H1 (cell line): Measurements from ENCODE around the gene MAGI2. TPM values are rescaled to one million over a fixed set of nuclear protein-coding genes. Genes with fewer than 3 reads are reported as not detected.

Experiments
- CTCF ChIA-PET: fragments of 300-600 bp; sonication (Branson Sonifier 250); formaldehyde crosslinking; loops from one replicate; lab custom pipeline; 2021; ENCODE audit not compliant: partially characterized antibody; lab: Charles Lee
- POLR2A ChIA-PET: fragments of 300-600 bp; sonication (Branson Sonifier 250); formaldehyde crosslinking; loops from one replicate; lab custom pipeline; 2021; ENCODE audit warnings: inconsistent platforms; ENCODE audit not compliant: partially characterized antibody; lab: Charles Lee
- DNase-seq, 2 experiments: peaks; one replicate each; pipeline versions ENCODE4 v3.0.0 to v3.0.0-alpha.2; 2010 to 2022; ENCODE audit warnings: low spot score in 2 of 2, low read depth in 1 of 2, mixed read lengths in 1 of 2
- FAIRE-seq: peaks from 2 replicates; lab custom pipeline; 2011; peaks lifted over from hg19 to GRCh38; lab: Jason Lieb, UNC
- H2AFZ ChIP-seq: 2 replicates; pipeline ENCODE4 v1.8.1; 2012; ENCODE audit warnings: low read length, inconsistent platforms
- H2AK5ac ChIP-seq: 2 replicates; pipeline ENCODE4 v1.6.1; 2013; ENCODE audit warnings: low read depth, low read length
- H2BK120ac ChIP-seq: replicated peaks from 2 replicates; pipeline ENCODE3; 2013; ENCODE audit warnings: low read depth, low read length, inconsistent platforms
- H2BK12ac ChIP-seq: 2 replicates; pipeline ENCODE4 v1.6.1; 2013; ENCODE audit warnings: low read depth, low read length
- H2BK15ac ChIP-seq: 2 replicates; pipeline ENCODE4 v1.6.1; 2013; ENCODE audit warnings: low read length
- H2BK20ac ChIP-seq: 2 replicates; pipeline ENCODE4 v1.6.1; 2013; ENCODE audit warnings: low read length
- H2BK5ac ChIP-seq: 2 replicates; pipeline ENCODE4 v1.6.1; 2013; ENCODE audit warnings: low read depth, low read length
- H3K14ac ChIP-seq: 2 replicates; pipeline ENCODE4 v1.6.1; 2013; ENCODE audit warnings: inconsistent platforms; ENCODE audit not compliant: insufficient read length
- H3K18ac ChIP-seq: 2 replicates; pipeline ENCODE4 v1.6.1; 2013; ENCODE audit warnings: low read length; ENCODE audit errors: extremely low read depth
- H3K23ac ChIP-seq: 2 replicates; pipeline ENCODE4 v1.6.1; 2013; ENCODE audit warnings: inconsistent platforms; ENCODE audit not compliant: insufficient read length
- H3K23me2 ChIP-seq: 2 replicates; pipeline ENCODE4 v1.6.1; 2013; ENCODE audit warnings: low read depth, low read length
- H3K27ac ChIP-seq: 2 replicates; pipeline ENCODE4 v1.6.1; 2011; ENCODE audit warnings: low read depth, low read length, inconsistent platforms
- H3K27me3 ChIP-seq, 4 experiments: replicated peaks in 1 of 4; 1 replicate in 1 of 4; 2 replicates in 3 of 4; pipeline versions ENCODE4 v1.6.1 to v1.8.1; 2011 to 2013; ENCODE audit warnings: low read length in 3 of 4, mild to moderate bottlenecking in 3 of 4, inconsistent platforms in 2 of 4, mixed read lengths in 2 of 4, moderate library complexity in 1 of 4; ENCODE audit not compliant: control insufficient read depth in 3 of 4, insufficient read depth in 3 of 4; ENCODE audit errors: extremely low read depth in 1 of 4
- H3K36me3 ChIP-seq, 4 experiments: 2 replicates each; pipeline versions ENCODE4 v1.6.1 to v1.8.1; 2011 to 2013; ENCODE audit warnings: mild to moderate bottlenecking in 4 of 4, low read length in 3 of 4, moderate library complexity in 2 of 4, control low read depth in 1 of 4, inconsistent platforms in 1 of 4; ENCODE audit not compliant: insufficient read depth in 4 of 4, control insufficient read depth in 2 of 4
- H3K4ac ChIP-seq: replicated peaks from 2 replicates; pipeline ENCODE3; 2013; ENCODE audit warnings: low read length, low read depth, mixed read lengths, inconsistent platforms; ENCODE audit not compliant: insufficient read length
- H3K4me1 ChIP-seq, 4 experiments: replicated peaks in 1 of 4; 1 replicate in 1 of 4; 2 replicates in 3 of 4; pipeline versions ENCODE4 v1.6.1 to v1.8.1; 2011 to 2013; ENCODE audit warnings: low read length in 3 of 4, inconsistent platforms in 2 of 4, mixed read lengths in 1 of 4; ENCODE audit not compliant: insufficient read depth in 4 of 4, control insufficient read depth in 3 of 4
- H3K4me2 ChIP-seq, 2 experiments: 2 replicates each; pipeline versions ENCODE4 v1.6.1 to v1.8.1; 2011 to 2013; ENCODE audit warnings: low read depth in 2 of 2, low read length in 2 of 2, control low read depth in 1 of 2, inconsistent platforms in 1 of 2, mild to moderate bottlenecking in 1 of 2; ENCODE audit not compliant: insufficient read depth in 1 of 2
- H3K4me3 ChIP-seq, 4 experiments: fragments of 200-600, 300-600 bp in 1 of 4; sonication (generic), shearing (Covaris generic), sonication (Bioruptor Twin) in 1 of 4; 2 replicates each; pipeline versions ENCODE4 v1.5.1 to v1.8.1; 2011 to 2016; ENCODE audit warnings: low read length in 4 of 4, low read depth in 3 of 4, control low read depth in 2 of 4, inconsistent platforms in 2 of 4, mild to moderate bottlenecking in 2 of 4, mixed read lengths in 1 of 4, moderate library complexity in 1 of 4; ENCODE audit not compliant: insufficient read depth in 2 of 4; ENCODE audit errors: extremely low read depth in 1 of 4
- H3K56ac ChIP-seq: replicated peaks from 2 replicates; pipeline ENCODE3; 2013; ENCODE audit warnings: low read depth, mild to moderate bottlenecking, mixed read lengths, low read length, inconsistent platforms; ENCODE audit not compliant: insufficient read length
- H3K79me1 ChIP-seq: 2 replicates; pipeline ENCODE4 v1.6.1; 2013; ENCODE audit warnings: low read depth, low read length, control low read depth
- H3K79me2 ChIP-seq, 2 experiments: 2 replicates each; pipeline versions ENCODE4 v1.6.1 to v1.8.1; 2012 to 2013; ENCODE audit warnings: low read length in 2 of 2, mild to moderate bottlenecking in 2 of 2, inconsistent platforms in 1 of 2; ENCODE audit not compliant: insufficient read depth in 2 of 2, control insufficient read depth in 1 of 2
- H3K9ac ChIP-seq, 4 experiments: replicated peaks in 1 of 4; 1 replicate in 1 of 4; 2 replicates in 3 of 4; pipeline versions ENCODE4 v1.6.1 to v1.8.1; 2011 to 2013; ENCODE audit warnings: low read depth in 3 of 4, low read length in 3 of 4, control low read depth in 2 of 4, mild to moderate bottlenecking in 2 of 4, moderate library complexity in 2 of 4, inconsistent platforms in 1 of 4; ENCODE audit errors: extremely low read depth in 1 of 4
- H3K9me3 ChIP-seq, 2 experiments: 2 replicates each; pipeline versions ENCODE4 v1.6.1 to v1.8.1; 2012 to 2013; ENCODE audit warnings: mild to moderate bottlenecking in 2 of 2, moderate library complexity in 2 of 2, control low read depth in 1 of 2, inconsistent platforms in 1 of 2, low read depth in 1 of 2, low read length in 1 of 2, mixed read lengths in 1 of 2; ENCODE audit not compliant: insufficient read depth in 2 of 2
- H4K20me1 ChIP-seq, 2 experiments: replicated peaks in 1 of 2; 2 replicates each; pipeline versions ENCODE3 to v1.8.1; 2011 to 2013; ENCODE audit warnings: inconsistent platforms in 2 of 2, low read length in 2 of 2, mild to moderate bottlenecking in 1 of 2; ENCODE audit not compliant: insufficient read depth in 2 of 2, control insufficient read depth in 1 of 2
- H4K5ac ChIP-seq: 2 replicates; pipeline ENCODE4 v1.6.1; 2013; ENCODE audit warnings: low read length, low read depth, mixed read lengths, inconsistent platforms; ENCODE audit not compliant: insufficient read length
- H4K8ac ChIP-seq: 2 replicates; pipeline ENCODE4 v1.8.0; 2013; ENCODE audit warnings: mild to moderate bottlenecking, moderate library complexity, low read length, inconsistent platforms; ENCODE audit not compliant: insufficient read depth; ENCODE audit errors: extremely low read depth
- H4K91ac ChIP-seq: replicated peaks from 2 replicates; pipeline ENCODE3; 2013; ENCODE audit warnings: low read length, mixed read lengths, inconsistent platforms; ENCODE audit not compliant: insufficient read length
- ATF3 ChIP-seq: IDR thresholded peaks from 2 replicates; pipeline ENCODE4 v1.6.1; 2011; ENCODE audit warnings: low read depth, mild to moderate bottlenecking, low read length; ENCODE audit not compliant: insufficient read depth
- CTCF ChIP-seq, 3 experiments: IDR thresholded peaks; 1 replicate in 2 of 3; 2 replicates in 1 of 3; pipeline versions ENCODE4 v1.5.1 to v1.6.1; 2011; ENCODE audit warnings: low read length in 3 of 3, mild to moderate bottlenecking in 3 of 3, inconsistent platforms in 2 of 3, low read depth in 1 of 3, moderate library complexity in 1 of 3; ENCODE audit not compliant: insufficient read depth in 1 of 3; ENCODE audit errors: control extremely low read depth in 1 of 3
- POLR2A ChIP-seq, 2 experiments: IDR thresholded peaks; 1 replicate in 1 of 2; 2 replicates in 1 of 2; pipeline ENCODE4 v1.6.1; 2011; ENCODE audit warnings: low read depth in 2 of 2, low read length in 2 of 2, mild to moderate bottlenecking in 2 of 2; ENCODE audit errors: control extremely low read depth in 1 of 2
- RBBP5 ChIP-seq: IDR thresholded peaks from 2 replicates; pipeline ENCODE4 v1.7.1; 2012; ENCODE audit warnings: low read depth, mild to moderate bottlenecking, inconsistent platforms, low read length, moderate library complexity, borderline replicate concordance
- polyA plus RNA-seq, 7 experiments: library from polyadenylated mRNA; depleted of rRNA in 3 of 7; stranded (reverse) in 5 of 7; unstranded in 2 of 7; fragments of >200 nt in 5 of 7; fragments of 200-250 nt in 2 of 7; gene quantifications; 1 replicate in 5 of 7; 2 replicates in 1 of 7; 4 replicates in 1 of 7; pipeline versions ENCODE4 v1.2.1 to v1.2.3, GENCODE V29; 2011 to 2013; ENCODE audit warnings: missing spikeins in 2 of 7, mixed read lengths in 2 of 7
- total RNA-seq: library from RNA; stranded (reverse); fragmentation: NEBNext Ultra II Directional; extraction: Animal tissue kit (Norgen Biotek cat#: 25700); gene quantifications from 2 replicates; pipeline ENCODE4 v1.2.1, GENCODE V29; 2021

The MAGI2 gene
- total and polyA plus RNA-seq, 2 of the 8 experiments (the other 6 are each of a cell fraction or from before 2014, with no cell fraction given) = 6.0 to 27.3 TPM

DNA sequence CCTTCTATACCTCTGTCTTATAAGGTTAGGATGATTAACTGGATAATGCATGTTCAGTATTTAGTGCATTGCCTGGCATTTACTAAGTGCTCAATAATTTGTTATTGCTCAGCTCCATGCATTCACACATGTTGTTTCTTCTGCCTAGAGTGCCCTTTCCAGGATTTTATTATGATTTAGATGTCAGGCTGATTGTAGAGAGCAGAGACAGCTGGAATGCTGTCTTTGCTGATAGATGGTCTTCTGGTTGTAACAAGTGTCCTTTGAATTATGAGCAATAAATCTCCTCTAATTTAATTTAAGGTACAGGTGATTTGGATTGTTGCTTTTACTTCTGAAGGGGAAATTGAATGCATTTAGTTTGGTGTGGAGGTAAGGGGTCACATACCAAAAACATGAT, 548.0 kb downstream of the MAGI2 start:
- H3K27ac ChIP-seq = no peak overlapping the region
- no peaks in the 10 kb centered on the region for H3K4me1 ChIP-seq
- no peaks in the 10 kb centered on the region for H3K23me2 ChIP-seq
- ChIA-PET CTCF (interaction anchor here (1.4 kb wide), 1 partner anchor 395 kb away, joined by 4 read pairs; no protein-coding TSS in a partner anchor), POLR2A (no interaction called here)
- no peak overlapping the region for H3K14ac ChIP-seq
- H2AK5ac ChIP-seq = no peak overlapping the region
- no peak overlapping the region for H4K91ac ChIP-seq
- H3K56ac ChIP-seq = no peak overlapping the region
- H4K8ac ChIP-seq = no peak overlapping the region
- H3K4me2 ChIP-seq = no peak overlapping the region
- no peak overlapping the region for H2BK20ac ChIP-seq
- H3K4me3 ChIP-seq = no peak overlapping the region
- no peak overlapping the region for H3K9ac ChIP-seq
- H4K20me1 ChIP-seq = peaks cover 0 to 1% of the 10 kb centered on the region in 2 experiments
- no peak overlapping the region for H2BK5ac ChIP-seq
- no peak for FAIRE-seq
- H3K23ac ChIP-seq = no peak overlapping the region
- H2BK120ac ChIP-seq = no peak overlapping the region
- no peaks in the 10 kb centered on the region for H3K9me3 ChIP-seq
- H3K27me3 ChIP-seq = no peaks in the 10 kb centered on the region
- no peak for TF ChIP-seq RBBP5
- no peak for TF ChIP-seq ATF3
- TF ChIP-seq POLR2A (IDR thresholded peaks at IDR 0.05; ENCODE audit: control extremely low read depth in 1 of 2, low read depth in 2 of 2, low read length in 2 of 2) = no peak
- no peak for TF ChIP-seq CTCF (IDR thresholded peaks at IDR 0.05; ENCODE audit: control extremely low read depth in 1 of 3, insufficient read depth in 1 of 3, low read depth in 1 of 3, low read length in 3 of 3)
- DNase-seq = no peak
- no peak overlapping the region for H2BK12ac ChIP-seq
- H3K79me1 ChIP-seq = no peaks in the 10 kb centered on the region
- no peaks in the 10 kb centered on the region for H3K36me3 ChIP-seq
- no peak overlapping the region for H3K4ac ChIP-seq
- H4K5ac ChIP-seq = no peak overlapping the region
- H3K18ac ChIP-seq = no peak overlapping the region
- no peak overlapping the region for H2BK15ac ChIP-seq
- H2AFZ ChIP-seq = no peak overlapping the region
- H3K79me2 ChIP-seq = no peaks in the 10 kb centered on the region
